HCT116 (cell line): ENCODE measurements around the gene MORN4. TPM values are rescaled to one million over a fixed set of nuclear protein-coding genes. Genes with fewer than 3 reads are reported as not detected.

Experiments used
- ATAC-seq: fragments of 200-7000 bp; cut with Tn5 transposase; 2 replicates; pipeline ENCODE4 v1.9.1; 2020; ENCODE audit warnings: mild to moderate bottlenecking, moderate library complexity
- BruUV-seq: library from RNA; stranded (reverse); fragments of 400-500 nt; replicated peaks from 2 replicates; lab custom pipeline; 2021; lab: Mats Ljungman, UMichigan
- CTCF ChIA-PET: fragments of 300-600 bp; sonication (Branson Sonifier 250); formaldehyde crosslinking; loops from one replicate; lab custom pipeline; 2021; ENCODE audit warnings: antibody characterized with exemption; lab: Charles Lee
- POLR2A ChIA-PET: fragments of 300-600, 350-600 bp; sonication (Branson Sonifier 250); formaldehyde crosslinking; loops from one replicate; lab custom pipeline; 2021; ENCODE audit warnings: antibody characterized with exemption; lab: Charles Lee
- RAD21 ChIA-PET, 2 experiments: fragments of 300-600 bp; sonication (Branson Sonifier 250); formaldehyde crosslinking; loops; one replicate each; lab custom pipeline; 2023; ENCODE audit warnings: low total read pairs in 2 of 2; ENCODE audit not compliant: uncharacterized antibody in 2 of 2, unreplicated experiment in 2 of 2, low non-redundant PET in 1 of 2; lab: Charles Lee
- DNase-seq: peaks from one replicate; pipeline ENCODE4 v3.0.0-alpha.2; 2010; ENCODE audit warnings: low read depth, low spot score
- H2AFZ ChIP-seq: fragments of 200-600 bp; shearing (Covaris generic), sonication (generic); 2 replicates; pipeline ENCODE4 v1.6.1; 2017; ENCODE audit warnings: low read depth, mixed run types, mixed read lengths, antibody characterized with exemption, low read length; ENCODE audit not compliant: poor library complexity, severe bottlenecking
- H3K27ac ChIP-seq: 2 replicates; pipeline ENCODE4 v1.5.1; 2012; ENCODE audit warnings: low read depth, low read length
- H3K27me3 ChIP-seq: fragments of 200-600 bp; sonication (generic); 2 replicates; pipeline ENCODE4 v1.6.1; 2016; ENCODE audit warnings: mixed run types, low read length, mixed read lengths; ENCODE audit not compliant: insufficient read depth
- H3K36me3 ChIP-seq, 2 experiments: fragments of 200-500 bp in 1 of 2; fragments of 200-600 bp in 1 of 2; sonication (Bioruptor generic) in 1 of 2; sonication (generic) in 1 of 2; 2 replicates each; pipeline versions ENCODE4 v1.5.1 to v1.6.1; 2014 to 2016; ENCODE audit warnings: low read length in 2 of 2, inconsistent platforms in 1 of 2, mixed read lengths in 1 of 2, mixed run types in 1 of 2; ENCODE audit not compliant: insufficient read depth in 2 of 2, control insufficient read depth in 1 of 2
- H3K4me1 ChIP-seq, 2 experiments: fragments of 200-600 bp in 1 of 2; sonication (generic) in 1 of 2; 2 replicates each; pipeline versions ENCODE4 v1.5.1 to v1.6.1; 2012 to 2017; ENCODE audit warnings: low read length in 2 of 2, inconsistent platforms in 1 of 2, mild to moderate bottlenecking in 1 of 2, mixed read lengths in 1 of 2, mixed run types in 1 of 2, moderate library complexity in 1 of 2; ENCODE audit not compliant: insufficient read depth in 2 of 2, control insufficient read depth in 1 of 2
- H3K4me2 ChIP-seq: fragments of 200-600 bp; sonication (generic); 2 replicates; pipeline ENCODE4 v1.6.1; 2017; ENCODE audit warnings: mixed run types, low read length, mixed read lengths
- H3K4me3 ChIP-seq, 2 experiments: fragments of 200-600 bp in 1 of 2; sonication (generic) in 1 of 2; replicated peaks in 1 of 2; 2 replicates each; pipeline ENCODE4 v1.5.1; 2011 to 2016; ENCODE audit warnings: low read length in 2 of 2, control low read depth in 1 of 2, low read depth in 1 of 2, mild to moderate bottlenecking in 1 of 2, mixed read lengths in 1 of 2, mixed run types in 1 of 2
- H3K79me2 ChIP-seq: fragments of 200-600 bp; sonication (generic); 2 replicates; pipeline ENCODE4 v1.6.1; 2017; ENCODE audit warnings: mild to moderate bottlenecking, mixed run types, low read length, moderate library complexity, mixed read lengths; ENCODE audit not compliant: insufficient read depth
- H3K9ac ChIP-seq: fragments of 200-600 bp; sonication (generic); 2 replicates; pipeline ENCODE4 v1.6.1; 2016; ENCODE audit warnings: low read length, mixed read lengths
- H3K9me2 ChIP-seq: fragments of 200-600 bp; sonication (generic), shearing (Covaris generic); 2 replicates; pipeline ENCODE4 v1.6.1; 2017; ENCODE audit warnings: mixed run types, mild to moderate bottlenecking, moderate library complexity; ENCODE audit not compliant: insufficient read depth
- H3K9me3 ChIP-seq, 2 experiments: fragments of 200-500 bp in 1 of 2; fragments of 200-600 bp in 1 of 2; sonication (Bioruptor generic) in 1 of 2; sonication (generic) in 1 of 2; 2 replicates each; pipeline ENCODE4 v1.6.1; 2014 to 2017; ENCODE audit warnings: low read length in 2 of 2, mixed read lengths in 2 of 2, inconsistent platforms in 1 of 2, low read depth in 1 of 2, mild to moderate bottlenecking in 1 of 2, mixed run types in 1 of 2, moderate library complexity in 1 of 2; ENCODE audit not compliant: control insufficient read depth in 1 of 2, insufficient read depth in 1 of 2
- H4K20me1 ChIP-seq: fragments of 200-600 bp; sonication (generic), shearing (Covaris generic); 2 replicates; pipeline ENCODE4 v1.6.1; 2017; ENCODE audit warnings: mixed run types, mild to moderate bottlenecking, moderate library complexity; ENCODE audit not compliant: insufficient read depth
- CBX3 ChIP-seq: IDR thresholded peaks from 2 replicates; pipeline ENCODE4 v1.6.1; 2012; ENCODE audit warnings: low read depth
- CEBPB ChIP-seq: IDR thresholded peaks from 2 replicates; pipeline ENCODE4 v1.6.1; 2012; ENCODE audit warnings: low read depth
- CTCF ChIP-seq, 3 experiments: fragments of 200-600 bp in 1 of 3; sonication (generic) in 1 of 3; IDR thresholded peaks in 2 of 3; conservative IDR thresholded peaks in 1 of 3; 2 replicates each; pipeline ENCODE4 v1.5.1; 2012 to 2017; ENCODE audit warnings: low read depth in 2 of 3, low read length in 2 of 3, antibody characterized with exemption in 1 of 3, borderline replicate concordance in 1 of 3, control low read depth in 1 of 3, mild to moderate bottlenecking in 1 of 3, mixed read lengths in 1 of 3, mixed run types in 1 of 3, moderate library complexity in 1 of 3; ENCODE audit not compliant: insufficient read depth in 1 of 3
- ELF1 ChIP-seq: IDR thresholded peaks from 2 replicates; pipeline ENCODE4 v1.6.1; 2012; ENCODE audit warnings: low read depth, borderline replicate concordance
- EZH2 ChIP-seq: fragments of 200-600 bp; sonication (generic); IDR thresholded peaks from 2 replicates; pipeline ENCODE4 v1.6.1; 2017; ENCODE audit warnings: antibody characterized with exemption, mixed run types
- EZH2phosphoT487 ChIP-seq: fragments of 200-600 bp; IDR thresholded peaks from 2 replicates; pipeline ENCODE4 v1.6.1; 2018; ENCODE audit warnings: antibody characterized with exemption, borderline replicate concordance
- FOSL1 ChIP-seq: IDR thresholded peaks from 2 replicates; pipeline ENCODE4 v1.6.1; 2012; ENCODE audit warnings: low read depth
- MAX ChIP-seq: IDR thresholded peaks from 2 replicates; pipeline ENCODE4 v1.6.1; 2012
- POLR2A ChIP-seq: IDR thresholded peaks from 2 replicates; pipeline ENCODE4 v1.7.0; 2011; ENCODE audit warnings: borderline replicate concordance; ENCODE audit not compliant: insufficient read depth, insufficient read length; ENCODE audit errors: extremely low read depth
- POLR2AphosphoS5 ChIP-seq: IDR thresholded peaks from 2 replicates; pipeline ENCODE4 v1.6.1; 2011; ENCODE audit warnings: mild to moderate bottlenecking, low read depth, low read length, moderate library complexity
- REST ChIP-seq: IDR thresholded peaks from 2 replicates; pipeline ENCODE4 v1.6.1; 2012; ENCODE audit warnings: low read depth
- SIN3A ChIP-seq: IDR thresholded peaks from 2 replicates; pipeline ENCODE4 v1.6.1; 2012; ENCODE audit warnings: low read depth
- SP1 ChIP-seq: IDR thresholded peaks from 2 replicates; pipeline ENCODE4 v1.6.1; 2012; ENCODE audit warnings: low read depth
- SRF ChIP-seq: IDR thresholded peaks from 2 replicates; pipeline ENCODE4 v1.6.1; 2012; ENCODE audit warnings: low read depth
- TCF7L2 ChIP-seq: IDR thresholded peaks from 2 replicates; pipeline ENCODE4 v1.7.0; 2011; ENCODE audit warnings: borderline replicate concordance, inconsistent platforms; ENCODE audit not compliant: insufficient read depth, insufficient read length; ENCODE audit errors: extremely low read depth
- YY1 ChIP-seq: IDR thresholded peaks from 2 replicates; pipeline ENCODE4 v1.6.1; 2011; ENCODE audit warnings: low read length, low read depth, moderate library complexity, mild to moderate bottlenecking; ENCODE audit not compliant: insufficient replicate concordance; ENCODE audit errors: extremely low read depth
- ZFX ChIP-seq: fragments of 450-650 bp; IDR thresholded peaks from 2 replicates; pipeline ENCODE4 v1.6.1; 2017
- intact Hi-C: fragments of 100-400 bp; cut with micrococcal nuclease; formaldehyde crosslinking; loops from 2 replicates; pipeline ENCODE4 v1.10.0; 2022
- total RNA-seq: library from RNA; stranded (reverse); gene quantifications from one replicate; pipeline ENCODE4 v1.2.1, GENCODE V29; 2021; ENCODE audit not compliant: unreplicated experiment

The MORN4 gene
- total RNA-seq, 1 experiment from 2014 or later = 8.0 TPM

- TF ChIP-seq SIN3A (no peak), CEBPB (no peak), CTCF (IDR thresholded peaks at IDR 0.05 in 2 of 3, conservative IDR thresholded peaks at IDR 0.05 in 1 of 3; ENCODE audit: borderline replicate concordance in 1 of 3, insufficient read depth in 1 of 3, low read depth in 2 of 3, low read length in 2 of 3) (no peak), SRF (no peak), SP1 (no peak), EZH2phosphoT487 (no peak), REST (no peak), POLR2A (no peak)
- TF ChIP-seq, all 23 proteins: peak for 0
These were observed 32.7 kb downstream of the MORN4 start (continued) for GRCh38 chr10:97600616-97601015.

- Histone ChIP-seq H3K4me3 (no peak overlapping the region), H3K4me2 (no peak overlapping the region), H4K20me1 (no peaks in the 10 kb centered on the region), H3K4me1 (peaks cover 27 to 37% of the 10 kb centered on the region in 2 experiments), H3K9ac (no peak overlapping the region), H3K27ac (no peak overlapping the region), H2AFZ (no peak overlapping the region), H3K9me3 (no peaks in the 10 kb centered on the region), H3K9me2 (no peaks in the 10 kb centered on the region), H3K27me3 (no peaks in the 10 kb centered on the region), H3K79me2 (no peaks in the 10 kb centered on the region), H3K36me3 (no peaks in the 10 kb centered on the region)
- no peak for DNase-seq
- ChIA-PET RAD21 (no interaction called here), POLR2A (no interaction called here), CTCF (no interaction called here)
- ATAC-seq = no peak
- BruUV-seq = no TSS peak
- intact Hi-C loops = no loop called here
- TF ChIP-seq TCF7L2 (no peak), CBX3 (no peak), EZH2 (no peak), CEBPB (no peak), POLR2A (no peak), ELF1 (no peak), CTCF (IDR thresholded peaks at IDR 0.05 in 2 of 3, conservative IDR thresholded peaks at IDR 0.05 in 1 of 3; ENCODE audit: borderline replicate concordance in 1 of 3, insufficient read depth in 1 of 3, low read depth in 2 of 3, low read length in 2 of 3) (no peak), SRF (no peak), FOSL1 (no peak), ZFX (no peak), MAX (no peak), POLR2AphosphoS5 (no peak), YY1 (no peak)
These were observed 34.1 kb downstream of the MORN4 start for GRCh38 chr10:97599272-97599619.
